Caki2 (cell line): ENCODE results near the gene FLRT1. TPM values are rescaled to one million over a fixed set of nuclear protein-coding genes. Genes with fewer than 3 reads are reported as not detected.

Experiments
- DNase-seq: peaks from one replicate; pipeline ENCODE4 v3.0.0-alpha.2; 2015; ENCODE audit warnings: low read depth
- in situ Hi-C: cut with HindIII; loops from 2 replicates; pipeline ENCODE4 v1.10.0; 2016; ENCODE audit warnings: low sequenced_read_pairs, low pct_unique_long_range_greater_than_20kb, mixed read lengths
- total RNA-seq: library from RNA; depleted of rRNA; stranded (reverse); fragments of >200 nt; shearing (Covaris generic); gene quantifications from 2 replicates; pipeline ENCODE4 v1.2.3, GENCODE V29; 2014; ENCODE audit warnings: low replicate concordance; rRNA removed

Gene FLRT1
- total RNA-seq, 1 experiment from 2014 or later: 0.37 TPM

DNA sequence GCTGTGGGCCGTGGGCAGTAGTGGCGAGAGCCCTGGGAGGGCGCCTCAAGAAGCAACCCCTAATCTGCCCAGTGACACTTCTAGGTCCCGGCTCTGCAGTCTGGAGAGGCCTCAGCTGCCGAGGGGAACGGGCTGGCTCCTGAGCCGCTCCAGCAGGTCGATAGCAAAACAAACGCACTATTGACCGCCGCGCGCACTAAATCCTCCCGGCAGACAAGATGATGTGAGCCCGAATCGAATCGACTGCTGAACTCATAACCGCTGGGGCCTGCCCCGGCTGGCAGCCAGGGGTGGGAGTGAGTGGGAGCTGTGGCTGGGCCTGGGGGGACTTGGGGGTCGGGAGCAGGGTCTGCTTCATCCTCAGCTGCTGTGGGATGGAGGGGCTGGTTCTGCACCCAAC lies 36.1 kb downstream of the FLRT1 start:
- in situ Hi-C loops: no loop called here
- DNase-seq: no peak

DNA sequence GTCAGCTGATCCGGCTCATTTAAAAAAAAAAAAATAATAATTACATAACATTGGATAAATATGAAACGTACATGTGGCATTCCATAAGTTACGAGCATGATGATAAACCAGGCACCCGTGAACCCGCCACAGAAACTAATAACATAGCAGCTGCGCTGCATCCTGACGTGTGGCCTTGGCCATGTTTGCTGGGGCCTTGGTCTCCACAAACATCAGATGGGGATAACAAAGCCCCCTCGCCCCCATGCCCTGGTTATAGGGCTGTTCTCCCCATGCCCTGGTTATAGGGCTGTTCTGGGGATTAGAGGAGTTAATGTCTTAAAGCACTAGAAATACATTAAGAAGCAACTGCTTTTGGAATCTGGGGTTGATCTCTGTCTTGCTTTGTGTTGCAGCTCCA lies 36.7 kb downstream of the FLRT1 start:
- in situ Hi-C loops: no loop called here
- DNase-seq: no peak

GRCh38 chr11:64072871-64073270 lies 37.1 kb downstream of the FLRT1 start:
- DNase-seq: no peak
- in situ Hi-C loops: no loop called here

DNA sequence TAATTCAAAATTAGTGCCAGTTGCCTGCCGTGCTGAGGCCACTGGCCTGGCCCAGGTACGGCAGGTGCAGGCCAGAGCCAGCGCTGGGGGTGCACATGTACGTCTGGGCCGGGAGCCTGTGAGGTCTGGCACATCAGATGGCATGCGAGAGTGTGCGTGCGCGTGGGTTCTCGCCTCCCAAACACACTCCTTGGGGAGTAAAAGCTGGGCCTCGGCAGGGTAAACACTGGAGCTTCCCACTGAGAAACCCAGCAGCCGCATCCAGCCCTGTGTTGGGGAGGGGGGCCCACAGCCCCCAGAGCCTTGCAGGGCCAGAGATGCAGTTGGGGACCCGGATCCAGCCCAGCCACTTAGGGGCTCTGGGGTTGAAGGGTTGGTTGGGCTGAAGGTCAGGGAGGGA lies 37.8 kb downstream of the FLRT1 start:
- in situ Hi-C loops: no loop called here

DNA sequence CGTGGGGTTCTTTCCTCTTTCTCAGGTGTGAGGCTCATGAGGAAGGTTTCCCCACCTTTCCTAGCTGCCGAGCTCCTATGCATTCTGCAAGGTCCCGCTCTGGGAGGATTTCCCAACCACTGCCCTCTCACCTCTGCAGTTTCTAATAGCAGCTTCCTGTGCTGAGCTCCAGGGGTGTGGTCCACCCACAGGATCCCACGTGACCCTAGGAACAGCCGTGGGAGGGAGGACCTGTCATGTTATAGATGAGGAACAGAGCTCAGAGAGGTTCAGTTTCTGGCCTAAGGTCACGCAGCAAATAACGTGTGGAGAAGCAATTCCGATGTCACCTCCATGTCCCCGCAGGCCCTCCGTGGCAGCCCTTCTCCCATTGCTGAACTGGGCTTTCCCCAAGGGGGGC lies 38.5 kb downstream of the FLRT1 start:
- in situ Hi-C loops: no loop called here
- DNase-seq: no peak

More for the DNA sequence above, 37.8 kb downstream of the FLRT1 start:
- no peak for DNase-seq

- in situ Hi-C loops: no loop called here
- no peak for DNase-seq
Observed at GRCh38 chr11:64076758-64077157, 41.0 kb downstream of the FLRT1 start.

DNA sequence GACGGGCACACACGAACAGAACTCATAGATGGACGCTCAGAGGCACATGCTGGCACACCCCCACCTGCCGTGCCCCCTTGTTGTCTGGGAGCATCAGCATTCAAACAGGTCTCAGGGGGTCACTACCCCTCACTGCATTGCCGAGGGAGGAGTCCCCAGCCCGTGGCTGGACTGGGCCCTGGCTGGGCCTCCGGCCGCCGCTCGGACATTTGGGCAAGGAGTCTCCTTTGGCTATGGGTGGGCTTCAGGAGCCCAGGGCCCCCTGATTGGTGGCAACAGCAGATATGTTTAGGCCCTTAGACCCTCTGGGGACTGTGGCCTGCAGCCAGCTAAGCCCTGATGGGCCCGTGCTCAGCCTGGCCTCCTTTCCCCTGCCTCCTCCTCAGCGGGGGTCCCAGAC lies 41.9 kb downstream of the FLRT1 start:
- in situ Hi-C loops: no loop called here
- DNase-seq: no peak

DNA sequence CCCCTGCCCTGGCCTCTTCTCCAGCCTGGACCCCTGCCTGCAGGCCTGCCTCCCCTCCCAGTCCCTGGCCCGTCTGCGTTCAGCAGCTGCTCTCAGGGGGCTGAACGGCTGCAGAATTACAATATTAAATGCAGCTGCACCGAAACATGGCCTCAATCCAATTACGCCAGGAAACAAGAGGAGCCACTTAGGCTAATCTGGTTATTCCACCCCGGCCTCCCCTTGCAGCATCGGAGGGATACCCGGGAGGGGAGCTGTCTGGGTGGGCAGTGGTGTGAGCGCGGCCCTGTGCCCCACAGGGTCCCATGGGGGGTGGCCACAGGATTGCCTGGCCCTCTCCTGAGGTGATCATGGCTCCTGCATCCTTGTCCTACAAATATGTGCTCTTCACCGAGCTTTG lies 42.6 kb downstream of the FLRT1 start:
- in situ Hi-C loops: no loop called here
- no peak for DNase-seq

DNA sequence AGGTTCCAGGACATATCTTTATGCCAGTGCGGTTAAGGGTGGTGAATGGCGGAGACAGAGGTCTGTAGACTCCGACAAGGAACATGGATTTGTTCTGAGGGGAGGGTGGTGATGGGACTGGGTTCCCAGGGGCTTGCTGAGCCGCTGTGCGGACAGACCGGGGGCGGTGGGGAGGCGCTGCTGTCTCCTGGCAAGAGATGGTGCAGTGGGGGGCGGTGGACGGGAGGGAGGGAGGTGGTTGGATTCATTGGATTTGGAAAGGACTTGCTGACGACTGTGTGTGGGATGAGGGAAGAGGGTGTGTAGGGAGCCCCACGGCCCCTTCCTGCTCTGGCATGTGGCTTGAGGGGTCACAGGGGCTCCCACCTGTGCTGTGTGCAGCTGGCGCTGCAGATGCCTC lies 43.2 kb downstream of the FLRT1 start:
- in situ Hi-C loops: no loop called here
- DNase-seq: no peak

- in situ Hi-C loops: no loop called here
- DNase-seq: no peak
Observed at GRCh38 chr11:64080390-64080789, 44.7 kb downstream of the FLRT1 start.

- in situ Hi-C loops: no loop called here
- no peak for DNase-seq
Observed at GRCh38 chr11:64081745-64082442, 46.2 kb downstream of the FLRT1 start.

DNA sequence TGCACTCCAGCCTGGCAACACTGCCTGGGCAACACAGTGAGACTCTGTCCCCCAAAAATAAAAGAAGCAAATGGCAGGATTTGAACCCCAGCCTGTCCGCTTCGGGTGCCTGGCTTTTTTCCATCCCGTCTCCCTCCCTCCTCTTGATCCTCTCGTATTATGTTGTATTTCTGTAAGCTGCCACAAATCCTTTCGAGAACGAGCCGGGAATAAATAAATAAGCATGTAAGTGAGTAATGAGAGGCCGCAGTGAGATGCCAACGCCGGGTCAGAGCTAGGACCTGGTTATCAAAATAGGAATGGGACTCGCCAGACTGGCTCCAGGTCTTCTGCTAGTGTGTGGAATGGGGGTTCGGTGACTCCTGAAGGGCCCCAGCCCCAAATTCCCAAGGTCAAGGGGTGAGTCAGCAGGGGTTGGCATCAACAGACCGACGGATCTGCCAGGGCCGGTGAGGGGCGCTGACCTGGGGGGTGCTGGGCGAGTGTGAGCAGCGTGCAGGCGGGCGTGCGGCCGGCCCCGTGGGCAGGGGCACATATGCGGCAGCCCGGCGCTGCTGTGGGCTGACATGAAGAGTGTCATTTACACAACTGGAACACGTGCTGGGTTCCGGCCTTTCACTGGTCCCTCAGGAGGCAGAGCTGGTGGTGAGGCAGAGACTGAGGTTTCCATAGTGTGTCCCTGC lies 47.8 kb downstream of the FLRT1 start:
- in situ Hi-C loops: no loop called here

DNA sequence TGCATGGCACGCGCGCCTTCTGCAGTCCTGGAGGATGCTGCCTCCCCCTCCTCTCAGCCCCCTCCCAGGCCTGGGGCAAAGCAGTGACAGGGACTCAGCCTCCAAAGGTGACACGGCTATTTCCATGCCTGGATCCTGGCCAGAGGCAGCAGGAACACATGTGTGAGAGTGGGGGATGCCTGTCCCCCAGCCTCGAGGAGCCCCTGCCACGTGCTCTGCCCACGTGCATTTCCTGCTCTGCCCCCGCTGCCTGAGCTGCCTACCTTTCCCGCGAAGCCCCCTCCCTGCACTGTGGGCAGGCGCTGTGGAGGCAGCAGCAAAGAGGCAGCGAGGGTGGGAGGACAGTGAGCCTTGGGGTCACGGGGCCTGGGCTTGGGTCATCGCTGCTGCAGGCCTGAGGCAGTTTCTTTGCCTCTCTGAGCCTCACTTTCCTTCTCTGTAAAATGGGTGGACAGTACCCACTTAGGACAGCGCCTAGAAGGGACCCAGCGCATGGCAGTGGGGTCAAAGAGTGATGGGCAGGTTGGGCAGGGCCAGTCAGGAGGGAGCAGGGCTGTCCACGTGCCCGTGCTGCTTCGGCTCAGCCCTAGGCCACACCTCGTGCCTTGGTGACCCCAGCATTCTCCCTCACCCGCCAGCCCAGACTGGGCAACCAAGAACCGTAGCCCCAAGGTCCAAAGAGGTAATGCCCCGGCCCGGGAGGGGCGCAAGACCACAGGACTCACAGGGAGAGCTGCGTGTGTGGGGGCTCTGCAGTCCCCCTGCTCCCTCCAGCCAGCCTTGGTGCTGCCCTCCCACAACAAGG lies 48.6 kb downstream of the FLRT1 start:
- no peak for DNase-seq
- in situ Hi-C loops: no loop called here

More for the DNA sequence above, 47.8 kb downstream of the FLRT1 start:
- no peak for DNase-seq

- peak; percentile 73 for DNase-seq
- in situ Hi-C loops: no loop called here
Observed at GRCh38 chr11:64084951-64085710, 49.4 kb downstream of the FLRT1 start.

Other genes starting within 250 kb of the FLRT1 start
- 22.5 and 29.0 TPM in 2 replicates for gene SPINDOC, start 222.5 kb upstream of the FLRT1 start, total RNA-seq
- gene MARK2, start 196.8 kb upstream of the FLRT1 start, total RNA-seq: 5.6 and 8.9 TPM in 2 replicates
- gene RCOR2, start 118.8 kb upstream of the FLRT1 start, total RNA-seq: 0.61 TPM in 1 of 2 replicates, not detected in the other
- gene NAA40, start 96.9 kb upstream of the FLRT1 start, total RNA-seq: 15.1 and 29.2 TPM in 2 replicates
- 573 and 596 TPM in 2 replicates for gene COX8A, start 61.3 kb upstream of the FLRT1 start, total RNA-seq
- gene OTUB1, start 49.5 kb upstream of the FLRT1 start, total RNA-seq: 80.6 and 97.3 TPM in 2 replicates
- gene MACROD1, start 130.2 kb downstream of the FLRT1 start, total RNA-seq: 38.9 and 42.9 TPM in 2 replicates
- gene STIP1, start 150.2 kb downstream of the FLRT1 start, total RNA-seq: 134 and 157 TPM in 2 replicates
- 0.64 TPM in 1 of 2 replicates, not detected in the other for gene FERMT3, start 170.8 kb downstream of the FLRT1 start, total RNA-seq
- 39.1 and 72.3 TPM in 2 replicates for gene TRPT1, start 190.3 kb downstream of the FLRT1 start, total RNA-seq
- gene NUDT22, start 190.3 kb downstream of the FLRT1 start, total RNA-seq: 25.1 and 31.4 TPM in 2 replicates
- 14.2 and 30.3 TPM in 2 replicates for gene DNAJC4, start 194.6 kb downstream of the FLRT1 start, total RNA-seq
- 52.8 and 66.2 TPM in 2 replicates for gene VEGFB, start 198.7 kb downstream of the FLRT1 start, total RNA-seq
- 24.2 and 46.1 TPM in 2 replicates for gene FKBP2, start 205.2 kb downstream of the FLRT1 start, total RNA-seq
- 413 and 431 TPM in 2 replicates for gene PPP1R14B, start 211.0 kb downstream of the FLRT1 start, total RNA-seq
- gene PLCB3, start 215.6 kb downstream of the FLRT1 start, total RNA-seq: 16.5 and 18.6 TPM in 2 replicates
- 122 and 141 TPM in 2 replicates for gene BAD, start 248.7 kb downstream of the FLRT1 start, total RNA-seq
- gene GPR137, start 249.9 kb downstream of the FLRT1 start, total RNA-seq: 9.6 and 31.9 TPM in 2 replicates